ENCODE measurements around the gene COL9A3. TPM values are rescaled to one million over a fixed set of nuclear protein-coding genes. Genes with fewer than 3 reads are reported as not detected.

Gene COL9A3
- total and polyA plus RNA-seq, 2 of the 8 experiments (the other 6 are each of a cell fraction or from before 2014, with no cell fraction given), result 21.7 to 80.1 TPM

DNA sequence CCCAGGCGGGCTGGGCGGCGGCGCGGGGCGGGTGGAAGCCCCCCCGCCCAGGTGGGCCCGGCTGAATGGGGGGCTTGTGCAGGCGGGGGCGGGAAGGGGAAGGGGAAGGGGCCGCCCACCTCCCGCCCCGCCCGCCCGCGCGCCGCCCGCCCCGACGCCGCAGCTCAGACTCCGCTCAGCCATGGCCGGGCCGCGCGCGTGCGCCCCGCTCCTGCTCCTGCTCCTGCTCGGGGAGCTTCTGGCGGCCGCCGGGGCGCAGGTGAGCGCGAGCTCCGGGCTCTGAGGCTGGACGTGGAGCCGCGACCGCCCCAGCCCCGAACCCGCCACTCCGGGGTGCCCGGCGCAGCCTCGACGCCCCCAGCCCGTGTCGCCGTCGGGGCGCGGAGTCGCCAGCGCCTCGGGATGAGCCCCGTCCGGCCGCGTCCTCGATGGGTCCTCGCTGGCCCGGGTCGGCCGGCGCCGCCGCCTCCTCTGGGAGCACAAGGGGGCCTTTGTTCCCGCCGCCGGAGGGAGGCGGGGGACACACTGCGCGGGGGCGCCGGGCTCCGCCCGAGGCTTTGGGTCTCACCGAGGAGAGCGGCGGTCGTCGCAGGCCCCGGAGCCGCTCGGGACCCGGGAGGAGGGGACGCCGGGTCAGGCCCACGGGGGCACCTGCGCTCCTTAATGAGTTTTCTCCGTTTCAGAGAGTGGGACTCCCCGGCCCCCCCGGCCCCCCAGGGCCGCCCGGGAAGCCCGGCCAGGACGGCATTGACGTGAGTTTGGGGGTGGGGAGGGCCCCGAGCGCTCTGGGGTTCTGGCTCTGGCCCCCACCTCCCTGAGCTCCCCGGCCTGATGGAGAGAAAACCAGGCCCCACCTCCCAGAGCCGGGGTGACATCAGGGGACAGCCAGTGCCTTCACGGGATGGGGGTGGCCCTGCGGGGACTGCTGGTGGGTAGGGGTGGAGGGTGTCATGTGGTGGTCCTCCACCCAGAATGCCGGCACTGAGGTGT lies at the start of gene COL9A3 (continued):
- TF ChIP-seq CHD7 (IDR thresholded peaks at IDR 0.05; ENCODE audit: insufficient replicate concordance, low read length) (no peak), ATF3 (IDR thresholded peaks at IDR 0.05; ENCODE audit: insufficient read depth, low read depth, low read length) (no peak), SP4 (IDR thresholded peaks at IDR 0.05; ENCODE audit: low read length) (0 out of 2 replicates have a peak, but pooled peaks have one; percentile 40), SP1 (IDR thresholded peaks at IDR 0.05; ENCODE audit: low read depth, low read length) (no peak), POU5F1 (IDR thresholded peaks at IDR 0.05; ENCODE audit: low read depth, low read length) (no peak), CREB1 (IDR thresholded peaks at IDR 0.05) (no peak), GTF2F1 (IDR thresholded peaks at IDR 0.05; ENCODE audit: borderline replicate concordance, low read depth, low read length) (no peak), CHD2 (IDR thresholded peaks at IDR 0.05; ENCODE audit: low read length) (no peak), ASH2L (IDR thresholded peaks at IDR 0.05; ENCODE audit: low read length) (no peak)

All from H1 (cell line).